ENCODE data around the gene FAM20A. TPM values are rescaled to one million over a fixed set of nuclear protein-coding genes. Genes with fewer than 3 reads are reported as not detected.

Gene FAM20A
- total RNA-seq, 1 donor from 2014 or later = 0.37 TPM

DNA sequence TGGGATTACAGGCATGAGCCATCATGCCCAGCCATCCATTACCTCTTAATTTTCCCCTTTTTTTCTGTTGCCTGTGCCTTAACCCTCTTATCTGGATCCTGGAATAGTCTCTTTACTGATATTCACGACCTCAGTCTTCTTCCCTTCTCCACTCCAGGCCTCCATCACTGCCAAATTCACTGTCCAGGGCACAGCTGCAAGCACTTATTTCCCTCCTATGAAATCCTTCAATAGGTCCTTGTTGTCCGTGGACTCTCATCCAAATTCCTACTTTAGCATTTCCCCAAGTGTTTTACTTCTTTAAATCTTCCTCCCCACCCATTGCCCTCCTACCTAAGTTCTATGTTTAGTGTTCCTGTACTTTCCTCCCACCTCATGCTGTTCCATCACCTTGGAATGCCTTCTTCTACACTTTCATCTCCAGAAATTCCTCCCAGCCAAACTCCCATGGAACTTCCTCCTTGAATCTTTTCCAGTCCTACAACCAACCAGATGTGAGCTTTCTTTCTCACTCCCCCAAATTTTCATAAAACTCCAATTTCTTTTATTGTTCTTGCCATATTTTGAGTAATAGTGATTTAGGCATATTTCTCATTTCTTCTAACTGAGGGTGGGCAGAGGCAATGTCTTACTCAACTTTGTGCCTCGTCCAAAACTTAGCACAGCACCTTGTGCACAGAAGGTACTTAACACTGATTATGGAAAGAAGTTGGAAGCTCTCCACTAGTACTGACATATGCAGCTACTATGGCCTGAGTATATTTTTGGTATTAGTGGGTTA, 35.3 kb downstream of the FAM20A start:
- H3K27ac Mint-ChIP-seq (ENCODE audit: unreplicated experiment) = no peak overlapping the region
- DNase-seq = no peak
- peaks cover 2% of the 10 kb centered on the region for H3K9me3 Mint-ChIP-seq (ENCODE audit: unreplicated experiment)
- TF ChIP-seq, protein P1, sequence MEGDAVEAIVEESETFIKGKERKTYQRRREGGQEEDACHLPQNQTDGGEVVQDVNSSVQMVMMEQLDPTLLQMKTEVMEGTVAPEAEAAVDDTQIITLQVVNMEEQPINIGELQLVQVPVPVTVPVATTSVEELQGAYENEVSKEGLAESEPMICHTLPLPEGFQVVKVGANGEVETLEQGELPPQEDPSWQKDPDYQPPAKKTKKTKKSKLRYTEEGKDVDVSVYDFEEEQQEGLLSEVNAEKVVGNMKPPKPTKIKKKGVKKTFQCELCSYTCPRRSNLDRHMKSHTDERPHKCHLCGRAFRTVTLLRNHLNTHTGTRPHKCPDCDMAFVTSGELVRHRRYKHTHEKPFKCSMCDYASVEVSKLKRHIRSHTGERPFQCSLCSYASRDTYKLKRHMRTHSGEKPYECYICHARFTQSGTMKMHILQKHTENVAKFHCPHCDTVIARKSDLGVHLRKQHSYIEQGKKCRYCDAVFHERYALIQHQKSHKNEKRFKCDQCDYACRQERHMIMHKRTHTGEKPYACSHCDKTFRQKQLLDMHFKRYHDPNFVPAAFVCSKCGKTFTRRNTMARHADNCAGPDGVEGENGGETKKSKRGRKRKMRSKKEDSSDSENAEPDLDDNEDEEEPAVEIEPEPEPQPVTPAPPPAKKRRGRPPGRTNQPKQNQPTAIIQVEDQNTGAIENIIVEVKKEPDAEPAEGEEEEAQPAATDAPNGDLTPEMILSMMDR (IDR thresholded peaks at IDR 0.05; ENCODE audit: partially characterized antibody, unreplicated experiment) = no peak
- no peaks in the 10 kb centered on the region for H3K4me1 Mint-ChIP-seq (ENCODE audit: low read depth, unreplicated experiment)
- no peaks in the 10 kb centered on the region for H3K36me3 Mint-ChIP-seq (ENCODE audit: unreplicated experiment)
- no peak overlapping the region for H3K4me3 Mint-ChIP-seq (ENCODE audit: unreplicated experiment)
- peaks cover 6% of the 10 kb centered on the region for H3K27me3 Mint-ChIP-seq (ENCODE audit: unreplicated experiment)

DNA sequence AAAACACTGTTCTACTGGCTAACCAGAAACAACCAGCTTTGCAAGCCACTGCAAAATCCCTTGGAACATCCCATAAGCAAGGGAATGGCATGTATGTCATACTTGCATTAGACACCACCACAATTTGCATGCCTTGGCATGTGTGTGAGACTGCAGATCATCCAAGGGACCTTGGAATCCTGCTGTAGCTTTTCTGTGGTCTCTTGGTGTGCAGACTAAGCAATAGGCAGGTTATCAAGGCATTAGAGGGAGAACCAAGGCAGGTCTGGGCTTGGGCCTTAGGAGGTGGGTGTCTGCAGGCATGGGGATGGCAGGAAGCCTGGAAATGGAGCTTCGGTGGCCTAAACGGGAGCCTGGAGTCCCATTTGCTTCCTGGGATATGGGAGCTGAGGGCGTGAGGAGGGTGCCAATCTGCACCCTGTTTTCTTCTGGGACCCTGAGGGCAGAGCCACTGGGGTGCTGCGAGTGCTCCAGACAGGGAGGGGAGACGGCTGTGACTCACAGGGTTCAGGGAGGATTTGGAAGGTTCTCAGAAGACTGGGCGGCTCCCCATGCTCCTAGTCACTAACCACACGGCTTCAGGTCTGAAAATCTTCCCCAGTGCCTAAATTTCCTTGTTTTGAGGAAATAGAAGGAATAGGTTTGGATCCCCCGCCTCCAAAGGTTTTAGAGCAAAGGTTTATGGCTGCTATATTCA, 36.6 kb downstream of the FAM20A start:
- DNase-seq = no peak
- H3K36me3 Mint-ChIP-seq (ENCODE audit: unreplicated experiment) = no peaks in the 10 kb centered on the region
- TF ChIP-seq, protein P1 (IDR thresholded peaks at IDR 0.05; ENCODE audit: partially characterized antibody, unreplicated experiment) = no peak
- peaks cover 2% of the 10 kb centered on the region for H3K9me3 Mint-ChIP-seq (ENCODE audit: unreplicated experiment)
- H3K27ac Mint-ChIP-seq (ENCODE audit: unreplicated experiment) = no peak overlapping the region
- no peaks in the 10 kb centered on the region for H3K4me1 Mint-ChIP-seq (ENCODE audit: low read depth, unreplicated experiment)
- H3K27me3 Mint-ChIP-seq (ENCODE audit: unreplicated experiment) = peaks cover 6% of the 10 kb centered on the region
- no peak overlapping the region for H3K4me3 Mint-ChIP-seq (ENCODE audit: unreplicated experiment)

DNA sequence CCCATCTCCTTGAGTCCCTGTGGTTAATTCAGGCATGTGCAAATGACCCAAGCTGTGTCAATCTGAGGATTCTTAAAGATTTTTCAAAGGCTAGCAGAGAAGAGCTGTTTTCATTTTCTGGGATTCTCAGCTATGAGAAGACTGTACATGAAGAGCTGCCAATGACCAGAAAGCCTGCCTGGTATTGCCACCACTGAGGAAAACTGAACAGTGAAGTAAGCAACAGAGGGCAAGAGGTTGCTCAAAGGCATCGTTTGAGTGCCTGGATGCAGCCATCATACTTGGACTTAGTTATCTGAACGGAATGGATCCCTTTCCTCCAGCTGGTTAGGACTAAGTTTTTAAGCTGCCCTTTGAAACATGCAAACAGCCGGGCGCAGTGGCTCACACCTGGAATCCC, 38.4 kb downstream of the FAM20A start:
- TF ChIP-seq, protein P1 (IDR thresholded peaks at IDR 0.05; ENCODE audit: partially characterized antibody, unreplicated experiment) = no peak
- no peaks in the 10 kb centered on the region for H3K4me1 Mint-ChIP-seq (ENCODE audit: low read depth, unreplicated experiment)
- H3K4me3 Mint-ChIP-seq (ENCODE audit: unreplicated experiment) = no peak overlapping the region
- no peak overlapping the region for H3K27ac Mint-ChIP-seq (ENCODE audit: unreplicated experiment)
- H3K36me3 Mint-ChIP-seq (ENCODE audit: unreplicated experiment) = no peaks in the 10 kb centered on the region
- peaks cover 2% of the 10 kb centered on the region for H3K9me3 Mint-ChIP-seq (ENCODE audit: unreplicated experiment)
- peaks cover 4% of the 10 kb centered on the region for H3K27me3 Mint-ChIP-seq (ENCODE audit: unreplicated experiment)
- DNase-seq = no peak

DNA sequence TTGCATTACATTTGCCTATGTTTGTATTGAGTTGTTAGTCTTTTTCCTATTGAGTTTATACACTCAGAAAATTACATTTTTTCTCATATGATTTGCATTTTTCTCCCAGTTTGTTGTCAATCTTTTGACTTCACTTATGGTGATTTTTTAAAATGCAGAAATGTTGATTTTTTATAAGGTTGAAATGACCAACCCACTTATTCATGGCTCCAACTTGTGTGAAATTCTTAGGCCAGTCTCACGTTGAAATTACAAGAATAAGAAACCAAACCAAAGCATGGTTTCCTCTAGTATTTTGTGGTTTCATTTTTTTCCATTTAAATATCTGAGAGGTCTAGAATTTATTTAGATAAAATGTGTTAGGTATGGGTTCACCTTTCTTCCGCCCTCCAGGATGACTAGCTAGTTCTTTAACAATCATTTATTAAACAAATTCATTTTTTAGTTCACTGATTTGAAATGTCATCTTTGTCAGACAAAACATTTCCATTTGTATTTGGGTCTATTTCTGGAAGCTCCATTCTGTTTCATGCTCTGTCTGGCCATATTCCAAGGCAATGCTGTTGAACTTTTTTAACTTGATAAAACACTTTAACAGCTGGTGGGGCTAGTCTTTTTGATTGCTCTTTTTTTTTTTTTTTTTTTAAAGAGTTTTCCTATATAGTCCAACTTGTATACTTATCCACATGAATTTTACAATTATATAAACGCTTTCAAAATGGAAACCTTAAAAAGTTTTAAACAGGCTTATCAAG, 40.0 kb downstream of the FAM20A start:
- no peak overlapping the region for H3K27ac Mint-ChIP-seq (ENCODE audit: unreplicated experiment)
- no peak for DNase-seq
- peaks cover 4% of the 10 kb centered on the region for H3K27me3 Mint-ChIP-seq (ENCODE audit: unreplicated experiment)
- no peaks in the 10 kb centered on the region for H3K36me3 Mint-ChIP-seq (ENCODE audit: unreplicated experiment)
- no peak overlapping the region for H3K4me3 Mint-ChIP-seq (ENCODE audit: unreplicated experiment)
- H3K4me1 Mint-ChIP-seq (ENCODE audit: low read depth, unreplicated experiment) = no peaks in the 10 kb centered on the region
- peaks cover 3% of the 10 kb centered on the region for H3K9me3 Mint-ChIP-seq (ENCODE audit: unreplicated experiment)
- TF ChIP-seq, protein P1 (IDR thresholded peaks at IDR 0.05; ENCODE audit: partially characterized antibody, unreplicated experiment) = no peak

Data from glutamatergic neuron (in vitro differentiated cells).